Fibroblast of mammary gland (primary cell): Measurements from ENCODE around the gene ADGRV1.

Source experiments
- DNase-seq: peaks from one replicate; pipeline ENCODE4 v3.0.0-alpha.2; 2010; ENCODE audit warnings: low read depth
- H3K4me3 ChIP-seq: 2 replicates; pipeline ENCODE4 v1.5.1; 2011; ENCODE audit warnings: low read depth, mild to moderate bottlenecking, low read length, moderate library complexity; ENCODE audit not compliant: control insufficient read depth
- TF ChIP-seq, protein P1 (sequence below): conservative IDR thresholded peaks from 2 replicates; pipeline ENCODE4 v1.5.1; 2011; ENCODE audit warnings: low read depth, low read length, inconsistent platforms; ENCODE audit not compliant: control insufficient read depth, insufficient read depth

Gene ADGRV1

DNA sequence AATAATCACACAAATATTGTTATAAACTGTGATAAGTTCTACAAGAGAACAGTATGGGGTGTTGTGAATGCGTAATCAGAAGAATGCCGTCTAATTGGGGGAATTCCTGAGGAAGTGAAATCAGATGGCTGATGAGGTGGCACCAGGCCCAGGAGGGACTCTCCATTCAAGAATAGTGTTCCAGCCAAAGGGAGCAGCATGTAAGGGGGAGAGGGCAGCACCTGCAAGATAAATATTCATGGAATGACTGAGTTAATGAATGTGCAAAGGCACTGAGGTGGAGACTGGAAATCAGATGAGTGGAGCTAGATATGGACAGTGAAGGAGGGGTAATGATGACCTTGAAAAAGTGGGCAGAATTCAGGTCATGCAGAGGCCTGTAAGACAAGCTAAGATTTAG lies 574.0 kb downstream of the ADGRV1 start:
- TF ChIP-seq, protein P1, sequence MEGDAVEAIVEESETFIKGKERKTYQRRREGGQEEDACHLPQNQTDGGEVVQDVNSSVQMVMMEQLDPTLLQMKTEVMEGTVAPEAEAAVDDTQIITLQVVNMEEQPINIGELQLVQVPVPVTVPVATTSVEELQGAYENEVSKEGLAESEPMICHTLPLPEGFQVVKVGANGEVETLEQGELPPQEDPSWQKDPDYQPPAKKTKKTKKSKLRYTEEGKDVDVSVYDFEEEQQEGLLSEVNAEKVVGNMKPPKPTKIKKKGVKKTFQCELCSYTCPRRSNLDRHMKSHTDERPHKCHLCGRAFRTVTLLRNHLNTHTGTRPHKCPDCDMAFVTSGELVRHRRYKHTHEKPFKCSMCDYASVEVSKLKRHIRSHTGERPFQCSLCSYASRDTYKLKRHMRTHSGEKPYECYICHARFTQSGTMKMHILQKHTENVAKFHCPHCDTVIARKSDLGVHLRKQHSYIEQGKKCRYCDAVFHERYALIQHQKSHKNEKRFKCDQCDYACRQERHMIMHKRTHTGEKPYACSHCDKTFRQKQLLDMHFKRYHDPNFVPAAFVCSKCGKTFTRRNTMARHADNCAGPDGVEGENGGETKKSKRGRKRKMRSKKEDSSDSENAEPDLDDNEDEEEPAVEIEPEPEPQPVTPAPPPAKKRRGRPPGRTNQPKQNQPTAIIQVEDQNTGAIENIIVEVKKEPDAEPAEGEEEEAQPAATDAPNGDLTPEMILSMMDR = no peak
- no peak for DNase-seq
- H3K4me3 ChIP-seq = no peak overlapping the region

DNA sequence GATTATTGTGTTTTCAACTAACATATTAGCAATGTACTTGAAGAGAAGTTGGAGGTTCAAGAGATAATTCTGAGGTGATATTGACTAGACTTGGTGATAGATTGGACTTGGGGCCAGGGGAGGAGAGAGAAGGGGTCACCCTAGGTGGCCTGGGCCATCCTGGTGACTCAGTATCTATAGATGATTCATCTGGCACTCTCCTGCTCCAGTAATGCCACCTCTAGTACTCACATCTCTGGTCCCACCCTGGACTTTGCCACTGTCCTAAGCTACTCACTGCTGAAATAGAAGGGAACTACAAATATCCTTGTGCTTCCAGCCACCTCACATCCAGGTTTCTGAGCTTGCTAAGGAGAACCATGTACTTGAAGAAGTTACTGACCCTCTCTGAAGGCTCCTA lies 574.6 kb downstream of the ADGRV1 start:
- TF ChIP-seq, protein P1 = no peak
- no peak overlapping the region for H3K4me3 ChIP-seq
- DNase-seq = no peak

DNA sequence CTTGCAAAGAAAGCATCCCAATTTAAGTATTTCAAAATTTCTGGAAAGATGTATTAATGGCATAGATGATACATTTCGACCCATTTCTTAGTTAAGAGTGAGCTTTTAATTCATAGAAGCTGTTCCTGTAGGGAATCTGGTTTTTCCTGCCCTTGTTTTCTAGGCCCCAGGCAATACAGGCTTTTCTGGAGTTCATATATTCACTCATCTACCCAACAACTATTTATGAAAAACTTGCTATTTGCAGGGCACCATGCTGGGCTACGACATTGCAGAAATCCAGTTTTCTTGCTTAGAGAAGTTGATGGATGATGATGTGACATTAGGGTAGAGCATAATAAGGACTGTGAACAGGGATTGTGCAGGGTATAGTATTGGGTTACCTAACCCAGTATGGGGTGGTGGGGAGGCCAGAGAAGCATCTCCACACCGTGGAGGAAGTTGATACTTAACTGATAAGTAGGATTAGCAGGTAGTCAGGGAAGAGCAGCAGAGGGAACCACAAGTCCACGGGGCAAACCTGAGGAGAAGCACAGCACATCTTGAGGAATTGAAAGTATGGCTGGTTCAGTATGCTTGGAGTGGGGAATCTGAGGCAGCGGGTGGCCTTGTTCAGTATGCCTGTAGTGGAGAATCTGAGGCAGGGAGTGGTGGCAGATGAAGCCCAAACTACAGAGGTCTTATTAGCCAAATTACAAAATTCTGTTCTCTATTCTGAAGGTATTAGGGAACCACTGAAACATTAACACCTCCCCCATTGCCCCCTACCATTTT lies 577.1 kb downstream of the ADGRV1 start:
- TF ChIP-seq, protein P1 = no peak
- no peak overlapping the region for H3K4me3 ChIP-seq
- DNase-seq = no peak

DNA sequence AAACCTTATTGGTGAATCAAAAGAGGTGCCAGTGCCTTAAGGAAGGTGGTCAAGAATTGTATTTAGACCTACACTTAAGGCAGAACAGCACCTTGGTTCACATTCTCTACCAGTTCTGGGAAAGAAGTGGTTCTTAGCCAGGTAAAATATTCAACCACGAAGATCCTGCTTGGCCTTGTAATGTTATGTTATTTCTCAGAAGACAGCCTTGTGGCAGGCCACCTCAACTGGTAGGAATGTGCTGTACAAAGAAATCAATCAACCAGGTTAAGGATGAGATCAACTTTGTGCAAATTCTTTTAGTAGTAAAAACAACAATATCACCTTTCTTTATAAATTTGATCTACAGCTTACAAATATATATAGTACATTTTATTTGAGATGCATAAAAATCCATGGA lies 577.7 kb downstream of the ADGRV1 start:
- H3K4me3 ChIP-seq = no peak overlapping the region
- TF ChIP-seq, protein P1 = no peak
- no peak for DNase-seq

DNA sequence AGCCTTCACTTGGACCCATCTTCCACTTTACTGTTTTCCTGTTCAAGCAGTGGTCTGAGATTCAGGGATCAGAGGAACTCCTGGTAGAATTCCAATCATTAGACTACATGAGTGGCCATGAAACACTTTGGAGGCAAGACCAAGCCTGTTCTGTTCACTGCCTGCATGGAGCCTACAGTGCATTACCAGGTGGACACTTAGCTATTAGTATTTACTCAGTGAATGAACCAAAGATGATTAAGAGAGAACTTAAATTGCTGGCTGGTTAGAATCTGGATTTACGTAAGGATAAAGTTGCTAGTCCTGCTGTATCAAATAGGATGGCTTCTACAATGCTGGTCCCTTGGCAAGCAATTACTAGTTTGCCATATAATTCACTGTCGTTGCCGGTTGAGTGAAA lies 579.0 kb downstream of the ADGRV1 start:
- no peak overlapping the region for H3K4me3 ChIP-seq
- no peak for DNase-seq
- TF ChIP-seq, protein P1 = no peak

DNA sequence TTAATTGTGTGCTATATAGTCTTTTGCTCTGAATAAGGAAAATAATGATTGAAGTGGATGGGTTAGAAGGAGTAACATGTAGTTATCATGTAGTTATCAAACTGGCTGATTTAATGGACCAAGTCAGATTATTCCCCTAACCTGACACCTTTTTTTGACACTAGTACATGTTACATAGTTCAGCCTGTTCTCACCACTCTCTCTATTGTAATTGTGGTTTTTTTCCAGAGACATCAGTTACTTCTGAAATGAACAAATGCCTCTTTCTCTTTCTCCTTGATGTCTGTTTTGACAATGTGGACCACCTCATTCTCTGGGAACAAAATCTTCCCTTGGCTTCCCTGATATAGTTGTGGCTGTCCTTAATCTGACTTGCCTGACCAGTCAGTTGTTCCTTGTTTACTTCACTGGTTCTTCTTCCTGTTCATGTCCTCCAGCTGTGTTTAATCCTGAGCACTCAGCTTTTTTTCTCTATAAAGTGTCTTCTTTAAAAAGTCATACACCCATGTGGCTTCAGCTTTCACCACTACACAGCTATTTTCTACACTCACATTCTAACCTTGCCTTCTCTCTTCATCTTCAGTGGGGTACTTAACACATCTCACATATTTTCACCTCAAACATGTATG lies 581.1 kb downstream of the ADGRV1 start:
- DNase-seq = no peak
- no peak overlapping the region for H3K4me3 ChIP-seq
- TF ChIP-seq, protein P1 = no peak
